GM19452 (cell line): Measurements from ENCODE around the gene ZNF883.

Experiments used
- ATAC-seq: cut with Tn5 transposase; IDR thresholded peaks from one replicate; pipeline ENCODE4 v1.9.1; 2021; ENCODE audit not compliant: unreplicated experiment

Gene ZNF883

GRCh38 chr9:112921549-112921948 is 90.4 kb downstream of the ZNF883 start:
- no peak for ATAC-seq

- ATAC-seq = no peak
Observed at GRCh38 chr9:112917987-112918362, 94.0 kb downstream of the ZNF883 start.

GRCh38 chr9:112917047-112917986 is 94.7 kb downstream of the ZNF883 start:
- ATAC-seq = no peak

- ATAC-seq = no peak
Observed at GRCh38 chr9:112914524-112914923, 97.5 kb downstream of the ZNF883 start.

- no peak for ATAC-seq
Observed at GRCh38 chr9:112913326-112913725, 98.7 kb downstream of the ZNF883 start.

- no peak for ATAC-seq
Observed at GRCh38 chr9:112912636-112913035, 99.4 kb downstream of the ZNF883 start.

GRCh38 chr9:112911736-112912135 is 100.3 kb downstream of the ZNF883 start:
- ATAC-seq = no peak
